ENCODE data around the gene KIAA1755. TPM values are rescaled to one million over a fixed set of nuclear protein-coding genes. Genes with fewer than 3 reads are reported as not detected.

Gene KIAA1755
- total and polyA plus RNA-seq, 9 of the 15 experiments (the other 6 are each of a cell fraction or from before 2014, with no cell fraction given), result not detected

GRCh38 chr20:38165089-38165965 is 95.2 kb downstream of the KIAA1755 start, which contains the start of gene TGM2 (continued):
- TF ChIP-seq AFF4 (CRISPR knock-in tag; IDR thresholded peaks at IDR 0.05), result no peak
- no peak for TF ChIP-seq TSC22D4 (tag; IDR thresholded peaks at IDR 0.05)
- TF ChIP-seq PHB2 (IDR thresholded peaks at IDR 0.05; ENCODE audit: low read depth), result peak; percentile 71; the same call in 1 of the 2 replicates
- TF ChIP-seq PCBP1 (IDR thresholded peaks at IDR 0.05; ENCODE audit: low read depth, low read length, poor library complexity, severe bottlenecking), result no peak
- peak; percentile 37 for TF ChIP-seq NEUROD1 (IDR thresholded peaks at IDR 0.05; ENCODE audit: borderline replicate concordance, low read depth, low read length, partially characterized antibody)
- TF ChIP-seq TBP (optimal IDR thresholded peaks at IDR 0.05; ENCODE audit: low read depth, low read length), result peak; percentile 40
- TF ChIP-seq ILF3 (IDR thresholded peaks at IDR 0.05; ENCODE audit: borderline replicate concordance), result no peak
- no peak for TF ChIP-seq HOXB6 (CRISPR knock-in tag; IDR thresholded peaks at IDR 0.05; ENCODE audit: borderline replicate concordance)
- TF ChIP-seq PRMT5 (CRISPR knock-in tag; IDR thresholded peaks at IDR 0.05), result no peak
- no peak for TF ChIP-seq HMG20A (CRISPR knock-in tag; conservative IDR thresholded peaks at IDR 0.05)
- TF ChIP-seq RBBP5 (IDR thresholded peaks at IDR 0.05; ENCODE audit: borderline replicate concordance, insufficient read depth, low read length, poor library complexity, severe bottlenecking), result no peak
- TF ChIP-seq E2F6 (IDR thresholded peaks at IDR 0.05; ENCODE audit: borderline replicate concordance in 1 of 2, extremely low read depth in 1 of 2, insufficient read depth in 1 of 2, insufficient read length in 1 of 2, low read depth in 1 of 2, low read length in 1 of 2, poor library complexity in 1 of 2, severe bottlenecking in 1 of 2), result peak in 1 of 2 experiments; percentile 54
- TF ChIP-seq DEAF1 (CRISPR knock-in tag; IDR thresholded peaks at IDR 0.05), result peak; percentile 95
- no peak for TF ChIP-seq NR0B1 (IDR thresholded peaks at IDR 0.05; ENCODE audit: partially characterized antibody)
- TF ChIP-seq TCF7 (IDR thresholded peaks at IDR 0.05; ENCODE audit: borderline replicate concordance), result no peak
- TF ChIP-seq THRB (CRISPR knock-in tag; conservative IDR thresholded peaks at IDR 0.05), result peak; percentile 86; the same call in 1 of the 2 replicates

Data from K562 (cell line).